Uterus (tissue), 4 donors: ENCODE results near the gene SHB. TPM values are rescaled to one million over a fixed set of nuclear protein-coding genes. Genes with fewer than 3 reads are reported as not detected.

Experiments used
- DNase-seq, 2 donors: peaks; one replicate each; pipeline ENCODE4 v3.0.0-alpha.2; 2019 to 2020
- H3K27ac ChIP-seq, 2 donors: fragments of 200-600 bp; sonication (generic); 1 replicate in 1 of 2; 2 replicates in 1 of 2; pipeline ENCODE4 v1.5.1; 2016 to 2018
- H3K27me3 ChIP-seq, 2 donors: fragments of 200-600 bp; sonication (generic); one replicate each; pipeline ENCODE4 v1.5.1; 2018 to 2019; ENCODE audit warnings: control low read depth in 1 of 2
- H3K36me3 ChIP-seq, 2 donors: fragments of 200-600 bp; sonication (generic); one replicate each; pipeline ENCODE4 v1.5.1; 2019; ENCODE audit warnings: control low read depth in 1 of 2
- H3K4me1 ChIP-seq, 2 donors: fragments of 200-600 bp; sonication (generic); one replicate each; pipeline ENCODE4 v1.5.1; 2018 to 2019; ENCODE audit warnings: control low read depth in 1 of 2
- H3K4me3 ChIP-seq, 2 donors: fragments of 200-600 bp; sonication (generic); 1 replicate in 1 of 2; 2 replicates in 1 of 2; pipeline ENCODE4 v1.5.1; 2018 to 2019; ENCODE audit warnings: mild to moderate bottlenecking in 1 of 2
- H3K9me3 ChIP-seq, 2 donors: fragments of 200-600 bp; sonication (generic); one replicate each; pipeline ENCODE4 v1.5.1; 2019; ENCODE audit warnings: control low read depth in 1 of 2
- POLR2A ChIP-seq, 2 donors: fragments of 450-650 bp; IDR thresholded peaks; one replicate each; pipeline ENCODE4 v1.6.1; 2016; ENCODE audit warnings: antibody characterized with exemption in 2 of 2, mild to moderate bottlenecking in 1 of 2, moderate library complexity in 1 of 2
- intact Hi-C: fragments of 100-400 bp; cut with DNase I; formaldehyde crosslinking; loops from one replicate; pipeline ENCODE4 v1.15.1; 2023; ENCODE audit warnings: low total_unique reads
- total RNA-seq, 4 donors: library from RNA; depleted of rRNA in 3 of 4; stranded (reverse); fragments of >200 nt in 3 of 4; gene quantifications; one replicate each; pipeline versions ENCODE4 v1.1.0 to v1.2.4, GENCODE V29; 2014 to 2023
- TF ChIP-seq, protein P1 (sequence below), 4 experiments: fragments of 200-600 bp in 2 of 4; fragments of 450-650 bp in 2 of 4; sonication (generic) in 2 of 4; IDR thresholded peaks; one replicate each; pipeline ENCODE4 v1.5.1; 2016 to 2019; ENCODE audit warnings: antibody characterized with exemption in 4 of 4, mild to moderate bottlenecking in 2 of 4, moderate library complexity in 1 of 4
- donor health status: DM: yes; HTN: yes; CAD: no.

SHB gene
- total RNA-seq, 4 donors from 2014 or later, result 3.5 to 19.6 (median 7.3) TPM

DNA sequence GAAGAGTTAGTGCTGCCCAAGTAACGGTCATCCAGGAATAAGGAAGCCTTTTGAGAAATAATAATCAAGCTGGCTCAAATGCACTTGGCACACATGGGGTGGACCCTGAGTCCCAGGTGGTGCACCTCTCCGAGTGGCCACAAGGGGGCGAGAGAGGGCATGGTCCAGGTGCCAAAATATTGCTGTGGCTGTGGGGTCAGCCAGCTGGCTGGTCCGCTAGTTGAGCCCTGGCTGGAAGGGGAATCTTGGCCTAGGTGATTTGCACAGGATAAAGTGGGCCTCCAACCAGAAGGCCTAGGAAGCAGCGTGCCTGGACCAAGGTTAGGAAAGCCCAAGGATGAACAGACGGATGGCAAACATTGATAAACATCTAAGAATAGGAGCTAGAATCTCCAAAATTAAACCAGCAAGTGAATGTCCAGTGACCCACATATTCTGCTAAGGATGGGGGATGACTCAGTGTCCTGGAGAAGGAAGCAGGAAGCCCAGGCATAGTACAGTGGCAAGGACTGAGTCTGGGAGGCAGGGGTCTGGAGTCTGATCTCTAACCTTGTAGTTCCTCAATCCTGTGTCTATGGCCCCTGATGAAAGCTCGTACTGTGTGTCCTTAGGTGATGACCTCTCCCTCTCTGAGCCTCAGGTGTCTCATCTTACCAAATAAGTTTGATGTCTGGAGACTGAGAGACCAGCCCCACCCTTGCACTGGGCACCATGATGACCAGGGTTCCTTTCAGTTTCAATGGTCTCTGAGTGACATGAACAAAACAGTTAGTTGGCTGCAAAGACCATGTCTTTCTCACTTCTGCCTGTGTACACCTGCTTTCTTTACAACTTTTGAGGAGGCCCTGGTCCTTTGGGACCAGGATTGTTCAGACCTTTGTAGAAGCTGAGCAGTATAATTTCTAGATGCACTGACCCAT is 19.2 kb upstream of the SHB start:
- no peaks in the 10 kb centered on the region for H3K27me3 ChIP-seq
- DNase-seq, result peak; percentile 67 to 78
- H3K27ac ChIP-seq, result no peak overlapping the region
- no peak overlapping the region for H3K4me3 ChIP-seq
- no peaks in the 10 kb centered on the region for H3K36me3 ChIP-seq
- intact Hi-C loops, result no loop called here
- peaks cover 0 to 5% of the 10 kb centered on the region in 2 donors for H3K4me1 ChIP-seq
- TF ChIP-seq, protein P1, sequence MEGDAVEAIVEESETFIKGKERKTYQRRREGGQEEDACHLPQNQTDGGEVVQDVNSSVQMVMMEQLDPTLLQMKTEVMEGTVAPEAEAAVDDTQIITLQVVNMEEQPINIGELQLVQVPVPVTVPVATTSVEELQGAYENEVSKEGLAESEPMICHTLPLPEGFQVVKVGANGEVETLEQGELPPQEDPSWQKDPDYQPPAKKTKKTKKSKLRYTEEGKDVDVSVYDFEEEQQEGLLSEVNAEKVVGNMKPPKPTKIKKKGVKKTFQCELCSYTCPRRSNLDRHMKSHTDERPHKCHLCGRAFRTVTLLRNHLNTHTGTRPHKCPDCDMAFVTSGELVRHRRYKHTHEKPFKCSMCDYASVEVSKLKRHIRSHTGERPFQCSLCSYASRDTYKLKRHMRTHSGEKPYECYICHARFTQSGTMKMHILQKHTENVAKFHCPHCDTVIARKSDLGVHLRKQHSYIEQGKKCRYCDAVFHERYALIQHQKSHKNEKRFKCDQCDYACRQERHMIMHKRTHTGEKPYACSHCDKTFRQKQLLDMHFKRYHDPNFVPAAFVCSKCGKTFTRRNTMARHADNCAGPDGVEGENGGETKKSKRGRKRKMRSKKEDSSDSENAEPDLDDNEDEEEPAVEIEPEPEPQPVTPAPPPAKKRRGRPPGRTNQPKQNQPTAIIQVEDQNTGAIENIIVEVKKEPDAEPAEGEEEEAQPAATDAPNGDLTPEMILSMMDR (IDR thresholded peaks at IDR 0.05), result peak; percentile 77 to 91 (median 88)
- no peak for TF ChIP-seq POLR2A (IDR thresholded peaks at IDR 0.05)
- no peaks in the 10 kb centered on the region for H3K9me3 ChIP-seq

DNA sequence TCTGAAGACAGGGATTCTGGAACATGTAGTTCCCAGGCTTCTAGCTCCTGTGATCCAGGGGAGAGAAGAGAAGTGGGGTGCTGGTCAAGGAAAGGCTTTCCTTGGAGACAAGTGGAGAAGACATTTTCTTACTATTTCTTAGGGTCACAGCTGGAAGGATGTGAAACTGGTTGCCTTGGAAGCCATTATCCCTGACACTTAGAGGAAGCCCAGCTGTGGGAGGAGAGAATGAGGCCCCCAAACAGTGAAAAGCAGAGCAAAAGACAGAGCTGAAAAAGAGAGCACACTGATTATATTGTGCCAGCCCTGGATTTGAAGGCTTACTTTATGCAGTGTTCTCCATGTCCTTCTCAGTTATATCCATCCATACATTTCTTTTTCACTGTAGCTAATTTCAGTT is 17.5 kb upstream of the SHB start:
- no peak for DNase-seq
- Histone ChIP-seq H3K36me3 (no peaks in the 10 kb centered on the region), H3K4me3 (no peak overlapping the region), H3K27me3 (no peaks in the 10 kb centered on the region), H3K9me3 (no peaks in the 10 kb centered on the region), H3K4me1 (peaks cover 0 to 5% of the 10 kb centered on the region in 2 donors), H3K27ac (no peak overlapping the region)
- intact Hi-C loops, result no loop called here
- TF ChIP-seq POLR2A (IDR thresholded peaks at IDR 0.05), result no peak

DNA sequence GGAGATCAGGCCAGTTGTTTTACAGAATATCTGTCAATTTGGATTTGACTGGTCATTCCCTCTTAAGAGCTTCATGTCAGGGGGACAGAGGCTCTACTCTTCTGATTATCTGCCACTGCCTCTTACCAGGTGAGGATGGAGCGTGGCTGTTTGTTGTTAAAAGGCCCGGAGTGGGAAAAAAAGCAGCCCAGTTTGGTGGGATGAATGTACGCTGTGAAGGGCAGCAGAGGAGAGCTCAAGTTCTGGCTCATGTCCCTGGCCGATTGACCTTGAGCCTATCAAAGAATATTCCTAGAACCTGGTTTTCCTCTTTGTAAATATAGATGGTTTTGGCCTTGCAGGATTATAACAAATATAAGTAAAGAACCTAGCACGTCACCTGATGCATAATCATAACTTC is 16.3 kb upstream of the SHB start:
- TF ChIP-seq POLR2A (IDR thresholded peaks at IDR 0.05), result no peak
- TF ChIP-seq, protein P1 (IDR thresholded peaks at IDR 0.05), result no peak
- no peaks in the 10 kb centered on the region for H3K9me3 ChIP-seq
- no peaks in the 10 kb centered on the region for H3K27me3 ChIP-seq
- intact Hi-C loops, result no loop called here
- no peak overlapping the region for H3K27ac ChIP-seq
- no peaks in the 10 kb centered on the region for H3K36me3 ChIP-seq
- DNase-seq, result no peak
- H3K4me3 ChIP-seq, result no peak overlapping the region
- H3K4me1 ChIP-seq, result peaks cover 0 to 5% of the 10 kb centered on the region in 2 donors

DNA sequence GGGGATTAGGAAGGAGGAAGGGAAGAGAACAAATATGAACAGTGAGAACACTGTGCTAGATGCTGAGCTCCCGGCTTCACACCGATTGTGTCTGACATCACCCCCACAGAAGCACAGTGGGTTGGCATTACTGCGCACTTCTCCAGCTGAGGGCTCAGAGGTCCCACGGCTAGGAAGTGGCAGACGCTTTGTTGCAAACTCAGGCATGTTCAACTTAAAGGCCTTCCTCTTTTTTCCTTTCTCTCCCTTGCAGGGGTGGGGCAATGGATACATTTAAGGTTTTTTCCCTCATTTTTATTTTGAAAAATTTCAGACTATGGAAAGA is 15.5 kb upstream of the SHB start:
- DNase-seq, result no peak
- intact Hi-C loops, result no loop called here
- Histone ChIP-seq H3K27ac (no peak overlapping the region), H3K9me3 (no peaks in the 10 kb centered on the region), H3K4me3 (no peak overlapping the region), H3K27me3 (no peaks in the 10 kb centered on the region), H3K4me1 (peaks cover 0 to 5% of the 10 kb centered on the region in 2 donors), H3K36me3 (no peaks in the 10 kb centered on the region)
- no peak for TF ChIP-seq POLR2A (IDR thresholded peaks at IDR 0.05)
- TF ChIP-seq, protein P1 (IDR thresholded peaks at IDR 0.05), result no peak

DNA sequence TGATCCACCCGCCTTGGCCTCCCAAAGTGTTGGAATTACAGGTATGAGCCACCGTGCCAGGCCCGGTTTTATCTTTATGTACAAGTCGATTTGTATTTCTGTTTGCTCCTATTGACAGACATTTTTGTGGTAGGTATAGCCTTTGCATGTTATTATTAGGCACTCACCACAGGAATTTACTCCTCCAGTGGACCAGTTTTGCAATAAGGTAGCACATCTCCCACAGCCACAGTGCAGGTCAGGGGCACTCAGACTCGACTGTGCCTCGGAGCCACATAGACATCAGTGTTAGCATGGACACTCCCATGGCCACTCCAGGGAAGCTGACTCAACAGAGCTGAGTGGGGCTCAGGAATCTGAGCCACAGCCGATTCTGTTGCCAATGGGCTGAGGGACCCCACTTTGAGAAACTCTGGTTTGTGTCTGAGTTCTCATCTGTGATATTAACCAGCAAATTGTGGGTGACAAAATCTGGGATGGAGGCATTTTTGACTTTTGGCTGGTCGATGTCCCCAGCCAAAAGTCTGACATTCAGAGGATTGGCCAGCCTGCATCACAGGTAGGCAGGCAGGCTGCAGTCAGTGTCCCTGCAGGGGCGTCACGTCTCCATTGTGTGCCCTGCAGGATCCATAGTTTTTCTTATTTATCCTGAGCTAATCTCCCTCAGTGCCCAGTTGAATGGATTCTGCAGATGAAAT is 15.0 kb upstream of the SHB start:
- intact Hi-C loops, result no loop called here
- Histone ChIP-seq H3K36me3 (no peaks in the 10 kb centered on the region), H3K4me1 (peaks cover 0 to 5% of the 10 kb centered on the region in 2 donors), H3K27ac (no peak overlapping the region), H3K27me3 (no peaks in the 10 kb centered on the region), H3K9me3 (no peaks in the 10 kb centered on the region), H3K4me3 (no peak overlapping the region)
- TF ChIP-seq, protein P1 (IDR thresholded peaks at IDR 0.05), result no peak
- no peak for TF ChIP-seq POLR2A (IDR thresholded peaks at IDR 0.05)
- DNase-seq, result no peak
